Posterior vena cava (tissue), 2 donors: Measurements from ENCODE around the gene AKAP13. TPM values are rescaled to one million over a fixed set of nuclear protein-coding genes. Genes with fewer than 3 reads are reported as not detected.
"Not testable (repeated sequence)": the region's sequence is repeated elsewhere in the genome, so short reads cannot be mapped to it uniquely, and the experiment has no call there.

Source experiments
- DNase-seq: peaks from one replicate; pipeline ENCODE4 v3.0.0-alpha.2; 2020; ENCODE audit warnings: low spot score
- intact Hi-C, 2 donors: fragments of 100-400 bp; cut with DNase I; formaldehyde crosslinking; loops; one replicate each; pipeline versions ENCODE4 v1.14.1 to v1.14.2; 2022 to 2023
- total RNA-seq, 2 donors: library from RNA; stranded (reverse); fragmentation: NEBNext Ultra II Directional; extraction: Animal tissue kit (Norgen Biotek cat#: 25700); gene quantifications; one replicate each; pipeline ENCODE4 v1.2.1, GENCODE V29; 2021
- donor health status: DM: yes; HTN: yes; CAD: no.
- donor health status: DM: yes; HTN: yes; CAD: no.

Gene AKAP13
- total RNA-seq, 2 donors from 2014 or later = 214 TPM

DNA sequence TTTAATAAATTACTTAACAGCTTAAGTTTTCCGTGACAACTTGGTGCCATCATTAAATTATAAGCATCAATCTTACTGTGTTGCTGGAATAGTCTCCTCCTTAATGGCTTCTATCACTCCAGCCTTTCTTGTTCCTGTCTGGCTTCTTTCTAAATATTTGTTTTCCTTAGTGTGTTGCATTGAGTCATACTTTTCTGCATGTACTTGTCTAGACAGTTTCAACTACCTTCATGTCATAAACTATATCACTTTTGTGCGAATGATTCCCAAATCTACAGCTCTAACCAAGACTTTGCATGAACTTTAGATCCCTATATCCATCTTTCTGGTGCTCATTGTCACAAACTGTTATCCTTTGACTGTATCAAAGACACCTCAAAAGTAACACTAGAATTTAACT lies 78.4 kb downstream of the AKAP13 start:
- no peak for DNase-seq
- intact Hi-C loops = no loop called here

DNA sequence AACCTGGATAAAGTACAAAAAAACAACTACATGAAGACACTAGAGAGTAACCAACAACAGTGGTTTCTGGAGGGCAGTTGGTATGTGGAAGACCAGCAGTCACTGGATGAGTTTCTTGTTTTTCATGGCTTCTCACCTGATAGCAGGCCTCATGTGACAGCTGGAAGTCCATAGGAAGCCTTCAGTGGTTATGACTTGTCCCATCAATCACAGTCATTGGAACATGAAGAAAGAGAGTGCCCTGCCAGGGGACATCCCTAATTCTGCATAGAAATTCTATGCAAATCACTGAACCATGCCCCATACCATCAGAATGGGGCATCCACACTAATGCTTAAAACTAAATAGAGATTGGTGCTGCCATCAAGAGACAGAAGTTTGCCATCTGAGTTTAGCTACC lies 81.6 kb downstream of the AKAP13 start:
- intact Hi-C loops = loop anchor here in 1 of 2 donors (5.0 kb wide), 1 partner anchor 50 kb away; no protein-coding TSS in a partner anchor
- no peak for DNase-seq

DNA sequence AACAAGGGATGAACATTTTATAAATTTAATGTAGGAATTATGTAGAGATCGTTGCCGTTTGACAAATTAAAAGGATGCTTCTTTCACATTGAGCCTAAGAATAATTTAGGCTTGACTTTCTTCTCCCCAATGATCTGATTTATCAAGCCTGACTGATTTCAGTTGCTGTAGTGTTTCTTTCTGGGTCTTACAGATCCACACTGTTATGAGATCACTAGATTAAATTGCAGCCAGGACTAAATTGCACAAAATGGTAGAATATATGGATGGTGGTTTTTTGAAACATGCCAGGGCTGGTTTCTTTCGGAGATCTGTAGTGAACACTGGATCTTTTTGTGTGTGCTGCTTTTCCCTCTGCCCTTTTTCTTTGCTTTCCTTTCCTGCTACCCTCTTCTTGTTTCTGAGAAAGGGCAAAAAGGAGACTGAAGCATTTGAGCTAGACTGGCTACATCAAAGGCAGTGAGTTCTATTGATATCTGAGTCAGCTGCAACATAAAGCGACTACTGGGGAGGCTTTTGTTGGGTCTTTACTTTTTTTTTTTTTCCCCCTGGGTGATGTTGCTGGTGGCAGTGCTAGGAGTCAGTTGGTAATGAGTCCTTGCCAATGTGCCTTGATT lies 83.0 kb downstream of the AKAP13 start:
- no peak for DNase-seq

DNA sequence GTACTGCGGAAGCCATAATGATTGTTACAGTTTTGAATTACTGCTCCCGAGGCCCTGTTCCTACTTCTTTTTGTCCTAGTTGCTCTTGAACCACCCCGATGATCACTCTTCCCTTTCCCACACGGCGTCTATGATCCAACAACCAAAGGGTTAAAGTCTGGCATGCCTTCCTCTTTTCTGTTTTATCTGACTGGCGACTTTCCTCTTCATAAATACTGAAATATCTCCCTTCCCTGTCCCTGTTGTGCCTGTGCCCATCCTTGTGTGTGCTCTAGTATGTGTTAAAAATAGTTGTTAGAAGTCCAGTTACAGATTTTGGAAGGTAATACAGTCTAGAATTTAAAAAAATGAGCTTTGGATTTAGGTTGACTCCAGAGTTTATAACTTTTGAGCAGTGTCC lies 83.6 kb downstream of the AKAP13 start:
- intact Hi-C loops = loop anchor here in 1 of 2 donors (5.0 kb wide), 1 partner anchor 52 kb away; no protein-coding TSS in a partner anchor
- no peak for DNase-seq

More for the DNA sequence above, 83.0 kb downstream of the AKAP13 start:
- intact Hi-C loops = loop anchor here in 1 of 2 donors (5.0 kb wide), 1 partner anchor 51 kb away; no protein-coding TSS in a partner anchor

DNA sequence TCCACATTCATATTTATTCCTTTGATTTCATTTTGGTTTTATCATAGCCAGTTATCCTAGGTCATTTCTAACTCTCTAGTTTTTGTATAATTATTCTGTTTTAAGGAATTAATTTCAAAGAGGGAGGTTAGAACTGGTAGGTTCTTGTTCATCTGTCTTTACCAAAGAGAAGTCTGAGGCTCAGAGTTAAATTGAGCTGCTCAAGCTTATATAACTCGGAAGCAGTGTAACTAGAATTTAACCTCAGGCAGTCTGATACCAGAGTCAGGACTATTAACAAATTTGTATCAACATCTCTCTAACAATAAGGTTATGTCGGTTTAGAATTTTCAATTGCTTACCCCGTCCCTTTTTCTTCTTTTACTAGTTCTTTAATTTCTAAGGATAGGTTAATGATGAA lies 84.1 kb downstream of the AKAP13 start:
- DNase-seq = no peak
- intact Hi-C loops = loop anchor here in 1 of 2 donors (5.0 kb wide), 1 partner anchor 52 kb away; no protein-coding TSS in a partner anchor

DNA sequence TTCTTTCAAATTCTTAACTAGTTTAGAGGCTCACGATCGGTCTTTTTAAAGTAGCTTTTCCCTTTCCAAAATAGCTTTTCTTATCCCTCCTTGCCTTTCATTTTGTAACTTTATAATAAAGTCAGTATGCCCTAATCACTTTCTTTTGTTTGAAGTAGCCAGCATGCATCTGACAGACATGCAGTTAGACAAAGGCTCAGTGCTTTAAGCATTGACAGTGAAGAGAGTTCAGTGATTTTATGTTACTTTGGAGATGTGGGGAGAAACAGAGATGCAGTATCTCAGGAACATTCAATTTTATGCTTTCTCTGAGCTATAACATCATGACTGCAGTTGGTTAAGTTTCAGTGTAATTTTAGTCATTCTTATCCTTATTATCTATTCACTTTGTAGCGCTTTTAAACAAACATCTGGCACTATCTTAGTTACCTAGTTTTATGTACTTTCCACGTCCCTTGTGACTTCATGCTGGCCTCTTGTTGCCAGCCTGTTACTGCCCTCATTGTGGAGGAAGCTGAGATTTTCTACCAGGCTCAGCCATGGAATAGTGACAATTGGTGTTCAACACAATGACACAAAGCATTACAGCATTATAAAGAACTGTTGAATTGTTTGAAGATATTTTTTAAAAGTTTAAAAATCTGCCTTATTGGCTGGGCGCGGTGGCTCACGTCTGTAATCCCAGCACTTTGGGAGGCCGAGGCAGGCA lies 90.3 kb downstream of the AKAP13 start:
- DNase-seq = no peak
- intact Hi-C loops = no loop called here

DNA sequence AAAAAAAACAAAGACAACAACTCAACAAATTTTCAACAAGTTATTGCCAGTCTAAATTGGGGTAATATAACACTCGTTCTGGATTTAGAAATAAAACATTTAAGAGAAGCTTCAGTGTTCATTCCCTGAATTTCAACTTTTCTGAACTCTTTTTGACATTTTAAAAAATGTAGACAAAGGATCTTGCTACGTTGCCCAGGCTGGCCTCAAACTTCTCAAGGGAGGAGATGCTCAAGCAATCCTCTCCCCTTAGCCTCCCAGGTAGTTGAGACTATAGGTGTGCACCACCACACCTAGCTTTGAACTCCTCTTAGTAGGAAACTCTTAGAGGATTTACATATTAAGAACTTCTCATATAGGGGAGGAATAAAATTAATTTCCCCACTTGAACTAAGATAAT lies 91.9 kb downstream of the AKAP13 start:
- intact Hi-C loops = no loop called here
- no peak for DNase-seq

DNA sequence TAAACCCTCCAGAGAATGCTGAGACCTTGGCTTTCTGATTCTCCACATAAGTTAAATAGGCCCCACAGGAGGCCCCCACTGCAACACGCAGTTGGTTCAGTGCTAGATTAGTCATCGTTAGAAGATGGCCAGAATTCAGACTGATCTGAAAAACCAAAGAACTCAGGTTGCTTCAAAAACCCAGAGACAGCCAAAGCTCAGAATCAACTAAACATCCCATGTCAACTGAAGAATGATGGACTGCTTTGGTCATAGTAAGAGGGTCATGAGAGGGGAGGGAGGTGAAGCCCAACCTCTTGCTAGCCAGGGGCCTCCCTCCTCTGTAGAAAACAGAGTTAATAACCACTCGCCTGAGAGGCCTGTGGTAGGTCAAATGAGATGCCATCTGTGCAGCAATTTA lies 93.1 kb downstream of the AKAP13 start:
- intact Hi-C loops = no loop called here
- DNase-seq = no peak

DNA sequence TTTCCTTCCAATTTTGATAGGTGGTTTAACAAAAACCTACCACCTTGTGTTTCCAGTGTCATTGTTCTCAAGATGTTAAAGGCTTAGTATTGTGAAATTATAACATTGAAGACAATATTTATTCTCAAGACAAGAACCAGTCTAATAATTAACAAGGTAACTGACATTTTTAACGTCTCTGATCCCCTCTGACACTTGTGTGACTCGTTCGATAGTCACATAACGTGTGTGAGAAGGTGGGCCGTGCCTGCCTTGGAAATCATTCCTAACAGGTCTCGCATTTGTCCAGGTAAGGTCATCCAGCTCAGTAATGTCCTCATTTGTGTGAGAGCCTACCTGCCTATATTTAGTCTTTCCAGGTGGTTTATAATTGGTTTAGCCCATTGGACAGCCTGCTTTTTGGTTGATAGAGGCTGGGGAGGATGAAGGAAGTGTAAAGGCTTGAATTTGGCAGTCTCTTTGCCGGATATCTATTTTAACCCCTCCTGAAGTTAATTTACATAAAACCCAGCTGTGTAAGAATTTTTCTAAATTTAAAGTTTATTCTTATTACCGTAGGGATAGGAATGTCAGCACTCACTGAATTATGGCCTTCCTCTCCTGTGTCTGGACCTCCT lies 94.4 kb downstream of the AKAP13 start:
- DNase-seq = no peak
- intact Hi-C loops = no loop called here

DNA sequence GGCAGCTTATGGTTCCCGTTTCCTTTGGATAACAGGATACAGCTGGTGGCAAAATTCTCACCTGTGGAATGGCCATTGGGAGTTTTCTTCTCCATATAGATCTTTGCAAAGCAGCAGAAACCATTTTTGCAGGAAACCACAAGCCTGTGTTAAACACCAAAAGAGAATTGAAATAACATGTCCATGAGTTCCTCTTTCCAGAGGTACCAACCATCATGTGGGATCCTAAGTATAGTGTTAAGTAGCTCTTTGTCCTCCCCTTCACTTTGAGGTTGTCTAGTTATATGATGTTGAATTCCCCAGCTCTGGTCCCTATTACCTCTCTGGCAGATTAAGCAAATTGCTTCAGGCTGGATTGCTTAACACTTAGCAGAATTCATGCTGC lies 94.9 kb downstream of the AKAP13 start:
- DNase-seq = no peak
- intact Hi-C loops = no loop called here

DNA sequence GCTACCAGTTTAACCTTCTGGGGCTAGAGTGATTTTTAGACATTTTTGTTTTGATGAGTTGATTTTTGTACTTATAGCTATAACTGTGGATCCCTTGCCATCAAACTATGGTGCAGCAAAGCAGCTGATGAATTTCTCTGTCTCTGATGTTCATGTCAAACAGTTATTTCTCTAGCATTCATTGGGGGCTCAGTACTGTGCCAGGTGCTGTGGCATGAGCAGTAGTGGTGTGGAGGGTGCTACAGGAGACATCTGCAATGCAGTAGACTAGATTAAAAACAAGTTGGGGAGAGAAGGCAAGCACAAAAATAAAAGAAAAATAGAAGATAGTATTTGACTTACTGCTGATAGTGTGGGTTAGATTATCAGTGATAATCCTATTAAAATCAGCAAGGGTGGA lies 95.3 kb downstream of the AKAP13 start:
- intact Hi-C loops = no loop called here
- no peak for DNase-seq

DNA sequence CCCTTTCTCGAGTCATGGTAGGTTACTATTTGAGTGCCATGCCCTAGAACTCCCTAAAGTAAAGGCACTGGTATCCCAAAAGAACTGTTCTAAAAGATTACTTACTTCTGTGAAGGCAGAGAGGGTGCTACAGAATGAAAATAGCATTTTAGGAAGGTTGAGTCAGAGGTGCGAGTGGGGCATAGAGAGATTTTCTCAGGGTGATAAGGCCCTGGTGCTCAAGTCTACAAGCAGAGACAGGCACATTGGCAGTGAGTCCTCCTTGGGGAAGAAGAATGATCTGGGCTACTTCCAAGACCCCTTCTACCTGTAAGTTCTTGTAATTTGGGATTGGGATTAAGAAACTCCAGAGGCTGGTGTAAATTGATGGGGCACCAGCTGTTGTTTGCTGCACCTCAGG lies 96.7 kb downstream of the AKAP13 start:
- DNase-seq = no peak

DNA sequence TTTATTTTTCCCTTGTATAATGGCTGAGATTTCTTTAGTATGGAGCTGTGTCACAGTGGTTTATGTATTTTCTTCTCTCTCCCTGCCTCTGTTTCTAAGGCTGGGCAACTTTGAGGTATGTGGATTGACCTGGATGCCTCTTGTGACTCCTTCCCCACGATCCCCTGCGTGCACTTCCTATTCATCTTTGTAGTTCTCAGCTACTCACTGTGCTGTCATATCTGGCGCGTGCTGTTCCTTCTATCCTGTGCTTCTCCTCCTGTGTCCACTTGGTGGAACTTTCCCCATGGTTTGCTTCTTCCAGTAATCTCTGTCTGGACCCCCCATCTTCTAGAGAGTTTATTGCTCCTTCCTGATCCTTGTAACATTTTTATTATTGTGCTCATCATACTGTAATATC lies 97.3 kb downstream of the AKAP13 start:
- intact Hi-C loops = no loop called here
- no peak for DNase-seq

More for the DNA sequence above, 96.7 kb downstream of the AKAP13 start:
- intact Hi-C loops = no loop called here

DNA sequence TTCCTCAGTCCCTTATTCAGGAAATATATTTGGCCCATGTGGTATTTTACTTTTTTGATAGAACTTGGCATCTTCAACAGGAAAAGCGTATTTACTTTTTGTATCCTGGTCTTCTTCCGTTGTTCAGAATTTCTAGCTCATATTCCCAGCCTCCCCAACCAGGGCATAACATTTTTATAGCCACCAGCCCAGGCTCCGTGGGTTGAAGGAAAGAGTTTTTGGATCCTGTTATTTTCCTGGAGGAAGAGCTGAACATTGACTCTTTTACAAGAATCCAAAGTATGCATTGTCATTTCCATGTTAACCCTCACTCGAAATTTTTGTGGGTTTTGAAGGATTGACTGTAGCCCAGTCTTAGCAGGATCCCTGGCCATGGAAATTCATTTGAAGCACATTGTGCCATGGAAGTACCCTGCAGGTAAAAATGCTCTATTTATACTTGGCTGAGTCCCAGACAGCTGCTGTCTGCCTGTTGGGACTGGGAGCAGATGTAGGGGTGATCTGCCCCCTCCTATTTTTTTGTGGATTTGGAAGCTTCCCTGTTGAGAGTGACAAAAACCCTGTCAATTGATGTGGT lies 98.8 kb downstream of the AKAP13 start:
- intact Hi-C loops = no loop called here
- DNase-seq = no peak

DNA sequence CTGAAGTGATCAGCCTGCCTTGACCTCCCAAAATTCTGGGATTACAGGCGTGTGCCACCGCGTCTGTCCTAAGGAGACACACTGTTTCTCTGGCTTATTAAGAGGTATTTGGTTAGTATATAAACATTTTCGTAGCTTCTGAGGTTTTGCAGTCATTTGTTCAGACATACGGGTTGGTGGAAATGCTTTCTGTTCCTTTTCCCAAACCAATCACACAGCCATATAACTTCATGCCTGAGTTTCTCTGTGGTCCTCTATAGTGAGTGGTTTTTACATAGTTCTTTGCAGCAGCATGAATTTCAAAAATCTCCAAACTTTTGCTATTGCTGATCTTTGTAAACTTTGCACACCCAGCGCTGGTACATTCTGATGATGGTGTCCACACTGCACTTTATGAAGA lies 100.5 kb downstream of the AKAP13 start:
- intact Hi-C loops = no loop called here
- no peak for DNase-seq

DNA sequence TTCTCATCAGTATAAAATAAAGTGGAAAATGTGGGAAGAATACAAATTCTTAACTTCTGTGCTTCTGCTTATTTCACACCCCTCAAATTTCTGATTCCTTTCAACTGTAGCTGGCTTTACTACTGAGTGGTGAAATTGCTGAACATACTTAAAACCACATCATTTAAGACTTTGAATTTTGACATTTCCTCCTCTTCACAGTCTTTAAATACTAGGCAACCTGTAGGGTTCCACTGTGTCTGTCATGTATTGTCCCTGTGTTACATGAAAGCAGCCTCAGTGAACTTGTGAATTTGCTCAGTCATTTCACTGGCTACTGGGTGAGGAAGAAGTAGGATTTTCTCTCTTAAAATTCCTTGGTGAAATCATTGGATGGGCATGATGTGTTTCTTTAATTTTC lies 101.1 kb downstream of the AKAP13 start:
- DNase-seq, intact Hi-C loops: not testable (repeated sequence)

DNA sequence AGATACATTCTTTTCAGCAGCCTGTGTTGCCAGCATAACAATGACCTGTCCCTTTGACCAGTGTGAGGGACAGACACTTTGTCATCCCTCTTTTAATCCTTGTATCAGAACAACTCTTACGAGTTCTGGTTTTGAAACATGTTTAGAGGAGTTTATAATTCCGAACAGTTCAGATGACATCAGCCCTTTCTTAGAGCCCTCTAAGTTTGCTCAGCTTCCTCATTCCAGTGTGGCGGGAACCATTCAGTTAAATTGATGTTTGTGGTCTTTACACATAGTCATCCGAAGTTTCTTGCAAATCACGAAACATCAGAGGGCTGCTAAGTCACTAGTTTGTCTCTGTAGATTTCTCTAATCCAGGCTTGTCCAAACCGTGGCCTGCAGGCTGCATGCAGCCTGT lies 102.5 kb downstream of the AKAP13 start:
- intact Hi-C loops = no loop called here
- DNase-seq = no peak

DNA sequence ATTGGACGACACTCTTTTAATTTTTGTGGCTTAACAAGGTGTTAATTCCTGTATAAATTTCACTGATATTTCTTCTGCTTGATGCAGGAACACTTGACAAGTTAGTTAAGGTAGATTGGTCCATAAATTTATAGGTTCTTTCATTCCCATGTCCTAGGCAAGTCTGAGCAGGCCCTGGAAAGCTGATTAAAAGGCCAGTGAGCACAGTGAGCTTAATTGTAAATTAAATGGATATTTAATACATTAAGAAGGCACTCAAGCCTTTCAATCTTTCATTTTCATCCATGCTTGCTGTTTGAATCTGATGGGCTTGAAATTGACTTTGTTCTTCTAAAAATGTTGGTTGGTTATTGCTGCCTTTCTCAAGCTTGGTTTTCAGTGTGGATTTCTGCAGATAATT lies 103.6 kb downstream of the AKAP13 start:
- intact Hi-C loops, DNase-seq: not testable (repeated sequence)

DNA sequence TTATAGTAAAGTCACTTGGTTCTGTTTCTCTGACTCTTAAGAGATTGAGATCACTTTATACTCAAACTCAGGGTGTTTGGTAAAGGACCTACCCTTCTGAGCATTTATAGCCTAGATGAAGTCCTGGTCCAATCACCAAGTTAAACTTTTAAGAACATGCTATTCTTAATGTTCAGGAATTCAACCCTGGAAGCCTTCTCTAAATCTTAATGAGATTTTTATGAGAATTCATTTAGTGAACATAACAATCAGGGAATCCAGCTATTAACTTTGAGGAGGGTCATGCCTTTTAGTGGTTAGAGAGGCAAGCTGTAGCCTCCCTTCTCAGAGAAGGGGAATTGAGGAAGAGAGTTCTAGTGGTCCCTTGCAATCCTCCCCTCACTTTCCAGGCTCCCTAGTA lies 104.5 kb downstream of the AKAP13 start:
- DNase-seq, intact Hi-C loops: not testable (repeated sequence)

DNA sequence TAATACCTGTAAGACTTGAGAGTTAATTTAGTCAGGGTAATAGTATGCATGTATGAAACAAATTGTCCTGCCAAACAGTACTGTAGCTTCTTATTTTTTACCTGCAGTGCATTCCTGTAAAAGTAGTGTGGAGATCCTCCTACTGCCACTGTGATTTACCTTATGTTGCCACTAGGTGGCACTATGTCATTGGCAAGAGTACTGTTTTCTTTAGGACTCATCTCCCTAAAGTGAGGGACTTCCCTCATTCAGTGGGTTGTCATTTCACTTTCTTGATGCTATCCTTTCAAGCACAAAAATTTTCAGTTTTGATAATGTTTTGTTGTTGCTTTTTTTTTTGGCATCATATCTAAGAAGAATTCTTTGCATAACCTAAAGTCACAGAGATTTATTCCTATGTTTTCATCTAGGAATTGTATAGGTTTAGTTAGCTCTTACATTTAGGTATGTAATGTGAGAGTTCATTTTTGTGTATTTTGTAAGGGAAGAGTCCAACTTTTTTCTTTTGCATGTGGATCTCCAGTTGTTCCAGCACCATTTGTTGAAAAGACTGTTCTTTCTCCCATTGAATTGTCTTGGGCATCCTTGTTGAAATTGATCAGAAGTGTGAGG lies 105.7 kb downstream of the AKAP13 start:
- DNase-seq = no peak
- intact Hi-C loops = no loop called here
